Ishikawa (cell line): ENCODE data around the gene NDUFS3.

Experiments used
- CEBPB ChIP-seq: IDR thresholded peaks from 2 replicates; pipeline ENCODE4 v1.6.1; 2012
- CREB1 ChIP-seq: IDR thresholded peaks from 2 replicates; pipeline ENCODE4 v1.6.1; 2012; ENCODE audit warnings: low read depth
- EGR1 ChIP-seq: IDR thresholded peaks from 2 replicates; pipeline ENCODE4 v1.6.1; 2012
- EP300 ChIP-seq: IDR thresholded peaks from 2 replicates; pipeline ENCODE4 v1.6.1; 2012; ENCODE audit warnings: borderline replicate concordance
- FOXM1 ChIP-seq: IDR thresholded peaks from 2 replicates; pipeline ENCODE4 v1.6.1; 2012; ENCODE audit warnings: low read depth, borderline replicate concordance
- MAX ChIP-seq: IDR thresholded peaks from 2 replicates; pipeline ENCODE4 v1.6.1; 2012
- NFIC ChIP-seq: IDR thresholded peaks from 2 replicates; pipeline ENCODE4 v1.6.1; 2012
- RAD21 ChIP-seq: IDR thresholded peaks from 2 replicates; pipeline ENCODE4 v1.6.1; 2012; ENCODE audit warnings: low read depth
- REST ChIP-seq: IDR thresholded peaks from 2 replicates; pipeline ENCODE4 v1.6.1; 2012; ENCODE audit warnings: low read depth, mild to moderate bottlenecking
- TAF1 ChIP-seq: IDR thresholded peaks from 2 replicates; pipeline ENCODE4 v1.6.1; 2012; ENCODE audit warnings: low read depth, mild to moderate bottlenecking
- TCF12 ChIP-seq: IDR thresholded peaks from 2 replicates; pipeline ENCODE4 v1.6.1; 2012; ENCODE audit warnings: low read depth
- TEAD4 ChIP-seq: IDR thresholded peaks from 2 replicates; pipeline ENCODE4 v1.6.1; 2012
- YY1 ChIP-seq: IDR thresholded peaks from 2 replicates; pipeline ENCODE4 v1.6.1; 2012; ENCODE audit warnings: low read depth
- ZBTB7A ChIP-seq: IDR thresholded peaks from 2 replicates; pipeline ENCODE4 v1.6.1; 2012; ENCODE audit warnings: low read depth
- TF ChIP-seq, protein P1 (sequence below): IDR thresholded peaks from 2 replicates; pipeline ENCODE4 v1.6.1; 2012

The NDUFS3 gene

GRCh38 chr11:47578524-47579494 lies at the start of gene NDUFS3, which contains the start of gene KBTBD4:
TSS of gene NDUFS3 (plus strand) at chr11:47579074. CDS start at chr11:47579092, 18 bp downstream.
TSS of gene KBTBD4 (minus strand) at chr11:47578970. CDS start at chr11:47578951, 19 bp downstream.
- TF ChIP-seq EP300 (peak; percentile 47; the same call in 1 of the 2 replicates), CEBPB (peak; percentile 3; the same call in 1 of the 2 replicates), FOXM1 (0 out of 2 replicates have a peak, but pooled peaks have one; percentile 26), CREB1 (no peak), REST (no peak), MAX (peak; percentile 92), TAF1 (peak; percentile 99), TEAD4 (peak; percentile 40; the same call in 1 of the 2 replicates), TCF12 (peak; percentile 89), YY1 (peak; percentile 97), EGR1 (peak; percentile 17; the same call in 1 of the 2 replicates), ZBTB7A (no peak), RAD21 (no peak), NFIC (peak; percentile 73)
- TF ChIP-seq, protein P1, sequence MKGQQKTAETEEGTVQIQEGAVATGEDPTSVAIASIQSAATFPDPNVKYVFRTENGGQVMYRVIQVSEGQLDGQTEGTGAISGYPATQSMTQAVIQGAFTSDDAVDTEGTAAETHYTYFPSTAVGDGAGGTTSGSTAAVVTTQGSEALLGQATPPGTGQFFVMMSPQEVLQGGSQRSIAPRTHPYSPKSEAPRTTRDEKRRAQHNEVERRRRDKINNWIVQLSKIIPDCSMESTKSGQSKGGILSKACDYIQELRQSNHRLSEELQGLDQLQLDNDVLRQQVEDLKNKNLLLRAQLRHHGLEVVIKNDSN = peak; percentile 77

GRCh38 chr11:47529951-47530350 lies 48.9 kb upstream of the NDUFS3 start:
- TF ChIP-seq CEBPB = no peak
- no peak for TF ChIP-seq EGR1
- no peak for TF ChIP-seq NFIC
- TF ChIP-seq, protein P1 = no peak
- no peak for TF ChIP-seq ZBTB7A
- no peak for TF ChIP-seq FOXM1
- TF ChIP-seq TCF12 = no peak
- TF ChIP-seq CREB1 = no peak
- TF ChIP-seq EP300 = no peak
- no peak for TF ChIP-seq RAD21
- TF ChIP-seq MAX = no peak
- no peak for TF ChIP-seq YY1
- TF ChIP-seq TAF1 = no peak
- TF ChIP-seq REST = no peak

GRCh38 chr11:47531666-47532065 lies 47.2 kb upstream of the NDUFS3 start:
- TF ChIP-seq NFIC (no peak), FOXM1 (no peak), TAF1 (no peak), EP300 (no peak), YY1 (no peak), TEAD4 (no peak)
- TF ChIP-seq, protein P1 = no peak

DNA sequence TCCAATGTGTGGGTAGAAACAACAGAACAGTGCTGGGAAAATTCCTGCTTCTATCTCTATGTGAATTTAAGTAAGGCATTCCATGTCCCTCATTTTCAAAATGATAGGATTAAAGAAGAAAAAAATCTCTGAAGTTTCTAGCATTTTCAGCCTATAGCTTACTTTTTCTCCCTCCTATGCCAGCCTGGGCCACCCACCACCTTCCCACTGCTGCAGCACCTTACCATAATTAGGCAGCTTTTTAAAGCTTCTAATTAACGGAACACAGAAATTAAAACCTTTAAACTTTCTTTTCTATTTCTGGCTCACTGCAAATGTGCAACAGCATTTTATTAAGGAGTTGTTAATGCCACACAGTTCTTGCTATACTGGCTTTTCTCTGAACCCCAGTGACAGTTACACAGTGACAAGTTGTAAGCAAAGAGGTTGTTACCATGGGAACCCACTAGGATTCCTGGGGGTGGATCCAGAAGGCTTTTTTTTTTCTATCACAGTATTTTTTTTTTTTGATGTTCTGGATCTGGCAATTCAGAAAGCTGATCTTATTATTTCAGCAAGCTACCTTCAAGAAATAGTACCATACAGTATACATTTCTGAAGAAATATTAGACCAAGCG lies 46.2 kb upstream of the NDUFS3 start:
- TF ChIP-seq FOXM1 = no peak
- TF ChIP-seq EP300 = no peak
- no peak for TF ChIP-seq TCF12
- TF ChIP-seq ZBTB7A = no peak
- TF ChIP-seq NFIC = no peak
- no peak for TF ChIP-seq EGR1
- no peak for TF ChIP-seq REST
